NCI-H226 (cell line): ENCODE data around the gene ASTN2.
A peak's percentile ranks its signal among the peaks of the same experiment; 100 is the strongest.

ENCODE experiments used
- DNase-seq: peaks from one replicate; pipeline ENCODE4 v3.0.0-alpha.2; 2015

The ASTN2 gene

DNA sequence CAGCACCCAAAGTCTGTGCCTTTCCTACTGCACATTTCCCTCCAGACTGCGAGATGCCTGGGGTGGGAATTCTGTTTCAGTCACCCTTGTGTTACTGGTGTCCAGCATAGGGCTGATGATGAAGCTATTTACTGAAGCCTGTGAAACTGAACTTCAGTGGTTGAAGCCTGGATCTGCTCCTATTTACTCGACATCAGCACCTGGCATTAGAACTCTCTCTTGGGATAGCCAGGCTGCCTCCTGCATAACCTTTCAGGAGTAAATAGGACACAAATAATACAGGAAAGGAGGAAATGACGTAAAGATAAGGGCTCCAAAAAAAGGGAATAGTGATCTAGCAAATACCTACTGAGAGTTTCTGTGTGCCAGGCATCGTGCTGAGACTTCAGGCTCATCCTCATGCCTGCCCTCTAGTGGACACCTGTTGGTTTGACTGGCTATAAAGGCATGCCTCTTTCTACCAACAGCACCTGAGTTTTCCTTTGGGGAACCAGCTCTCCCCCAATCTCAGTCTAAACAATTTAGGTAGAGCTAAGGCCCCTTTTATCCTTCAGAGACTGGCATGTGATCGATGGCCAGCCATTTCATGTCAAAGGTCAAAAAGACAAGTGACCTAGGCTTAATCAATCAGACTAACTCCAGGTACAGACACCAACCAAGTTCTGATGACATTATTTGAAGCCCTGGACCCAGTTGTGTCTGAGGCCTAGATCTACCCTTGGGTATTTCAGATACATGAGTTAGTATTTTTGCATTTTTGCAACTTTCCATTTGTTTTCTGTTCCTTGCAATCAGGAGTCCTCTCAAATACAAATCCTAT is 919.8 kb downstream of the ASTN2 start:
- DNase-seq = no peak

DNA sequence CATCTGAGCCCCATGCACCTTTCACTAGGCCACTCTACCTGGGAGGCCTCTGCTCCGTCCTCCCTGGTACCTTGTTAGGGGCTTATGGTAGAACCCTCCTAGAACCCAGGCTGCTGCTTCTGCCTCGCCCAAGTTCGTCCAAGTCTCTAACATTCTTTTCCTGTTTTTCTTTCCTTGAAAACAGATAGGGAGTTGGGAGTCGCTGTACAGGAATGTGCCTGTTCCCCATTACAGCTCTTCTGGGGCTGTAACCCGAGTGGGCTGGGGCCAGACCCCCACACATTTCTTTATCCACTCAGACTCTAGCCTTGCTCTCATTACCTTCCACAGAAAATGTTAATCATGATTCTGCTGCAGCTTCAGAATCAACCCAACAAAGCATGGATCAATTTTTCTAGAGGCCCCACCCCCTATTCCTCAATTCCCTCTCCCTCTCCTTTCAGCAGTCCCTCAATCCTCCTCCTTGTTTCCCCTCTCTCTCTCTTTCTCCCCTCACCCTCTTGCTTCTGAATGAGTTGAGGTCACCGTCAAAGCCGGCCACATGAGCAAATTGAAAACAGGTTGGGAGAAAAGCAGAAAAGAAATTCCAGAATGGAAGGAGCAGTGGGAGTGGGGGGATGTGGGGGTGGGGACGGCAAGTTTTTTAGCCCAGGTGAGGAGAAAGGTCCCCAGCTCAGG is 921.5 kb downstream of the ASTN2 start:
- DNase-seq = peak; percentile 70

GRCh38 chr9:116491659-116492058 is 923.2 kb downstream of the ASTN2 start:
- no peak for DNase-seq

DNA sequence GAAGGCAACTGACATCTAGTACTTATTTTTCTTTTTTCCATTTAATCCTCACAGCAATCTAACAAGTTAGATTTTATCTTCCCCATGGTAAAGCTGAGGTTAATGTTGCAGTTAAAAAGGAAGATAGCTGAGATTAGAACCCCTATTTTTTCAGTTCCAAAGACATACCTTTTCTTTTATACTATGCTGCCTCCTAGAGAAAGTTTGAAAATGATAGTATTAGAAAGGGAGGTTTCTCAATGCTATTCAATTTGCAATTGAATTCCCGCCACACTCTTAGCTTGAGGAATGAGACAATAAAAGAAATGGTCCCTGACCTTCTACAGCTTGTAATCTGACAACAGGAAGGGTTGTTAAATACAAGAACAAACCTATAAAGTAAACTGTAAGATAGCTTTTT is 923.6 kb downstream of the ASTN2 start:
- no peak for DNase-seq

DNA sequence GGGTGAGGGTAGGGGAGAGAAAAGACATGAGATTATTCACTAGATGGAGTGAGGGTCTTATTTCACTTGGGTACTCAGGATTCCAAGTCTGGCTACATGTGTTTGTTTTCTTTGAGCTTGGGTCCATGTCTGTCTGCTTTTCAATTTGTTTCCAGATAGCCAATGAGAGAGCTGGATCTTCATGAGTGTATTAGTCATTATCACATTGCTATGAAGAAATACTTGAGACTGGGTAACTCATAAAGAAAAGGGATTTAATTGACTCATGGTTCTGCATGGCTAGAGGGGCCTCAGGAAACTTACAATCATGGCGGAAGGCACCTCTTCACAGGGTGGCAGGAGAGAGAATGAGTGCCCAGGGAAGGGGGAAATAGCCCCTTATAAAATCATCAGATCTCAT is 924.5 kb downstream of the ASTN2 start:
- DNase-seq = no peak

DNA sequence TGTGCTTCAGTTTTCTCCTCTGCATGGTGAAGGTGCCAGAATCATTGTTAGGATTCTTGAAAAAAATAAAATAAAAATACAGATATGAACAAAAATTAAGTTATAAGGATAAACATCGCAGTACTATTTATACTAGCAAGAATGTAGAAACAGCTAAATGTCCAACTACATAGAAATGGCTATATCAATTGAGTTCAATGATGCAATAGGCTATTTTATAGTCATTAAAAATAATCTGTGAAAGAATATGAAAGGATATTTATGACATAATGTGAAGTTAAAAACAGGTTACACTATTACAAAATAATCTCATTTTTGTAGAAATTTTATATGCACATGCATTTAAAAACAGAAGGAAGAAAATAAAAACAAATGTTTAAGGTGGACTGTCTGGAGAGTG is 926.5 kb downstream of the ASTN2 start:
- no peak for DNase-seq

- DNase-seq = no peak
These were observed 930.3 kb downstream of the ASTN2 start for GRCh38 chr9:116484492-116485061.

DNA sequence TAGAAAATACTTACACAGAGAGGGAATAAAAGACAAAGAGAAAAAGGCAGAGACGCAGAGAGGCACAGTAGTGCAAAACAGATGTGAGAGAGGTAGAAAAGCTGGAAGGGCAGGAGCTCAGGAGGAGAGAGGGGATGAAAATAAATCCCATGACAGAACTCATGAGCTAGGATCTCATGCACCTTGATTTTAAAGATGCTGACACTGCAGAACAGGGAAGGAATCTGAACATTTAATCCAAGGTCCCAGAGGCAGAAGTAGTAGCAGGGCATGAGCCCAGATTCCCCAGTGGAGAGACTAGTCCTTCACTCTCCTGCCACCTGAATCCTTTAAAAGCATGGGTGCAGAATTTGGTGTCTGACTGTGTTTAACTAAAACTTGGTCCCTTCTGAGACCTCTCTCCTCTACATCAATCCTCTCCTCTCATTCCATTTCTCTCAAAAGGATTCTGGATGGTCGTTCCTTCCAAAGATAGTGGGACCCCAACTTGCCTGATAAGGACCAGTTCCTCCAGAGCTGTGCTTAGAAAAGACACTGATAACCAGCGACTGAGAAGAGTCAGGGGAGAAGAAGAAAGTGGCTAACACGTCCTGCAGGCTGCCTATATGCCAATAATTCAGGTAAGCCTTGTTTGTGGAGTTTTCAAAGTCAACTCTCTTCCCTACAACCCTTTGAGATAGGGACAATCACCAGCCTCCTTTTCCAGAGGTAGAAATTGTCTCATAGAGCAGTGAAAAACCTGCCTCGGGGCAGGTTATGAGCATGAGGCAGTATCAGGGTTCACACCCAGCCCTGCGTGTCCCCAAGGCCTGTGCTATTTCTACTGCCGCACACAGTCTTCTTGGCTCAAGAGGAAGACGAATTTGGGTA is 931.0 kb downstream of the ASTN2 start:
- DNase-seq = no peak

DNA sequence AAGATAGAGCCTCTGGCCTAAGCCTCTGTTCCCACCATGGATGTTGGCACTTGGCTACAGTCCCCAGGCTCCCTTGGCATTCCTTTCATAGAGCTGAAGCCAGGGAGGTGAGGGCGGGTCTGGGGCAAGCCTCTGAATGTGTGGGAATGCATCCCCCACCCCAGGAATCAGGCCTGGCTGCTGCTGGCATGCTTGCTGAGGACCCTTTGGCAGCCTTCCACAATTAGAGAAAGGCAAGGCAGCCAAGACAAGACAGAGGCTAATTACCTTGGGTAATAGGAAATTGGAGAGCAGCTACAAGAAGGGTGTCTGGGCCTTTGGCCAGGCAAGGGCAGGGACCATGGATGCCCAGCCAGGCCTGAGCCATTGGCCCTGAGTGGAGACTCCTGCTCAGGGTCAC is 932.1 kb downstream of the ASTN2 start:
- DNase-seq = peak; percentile 21

DNA sequence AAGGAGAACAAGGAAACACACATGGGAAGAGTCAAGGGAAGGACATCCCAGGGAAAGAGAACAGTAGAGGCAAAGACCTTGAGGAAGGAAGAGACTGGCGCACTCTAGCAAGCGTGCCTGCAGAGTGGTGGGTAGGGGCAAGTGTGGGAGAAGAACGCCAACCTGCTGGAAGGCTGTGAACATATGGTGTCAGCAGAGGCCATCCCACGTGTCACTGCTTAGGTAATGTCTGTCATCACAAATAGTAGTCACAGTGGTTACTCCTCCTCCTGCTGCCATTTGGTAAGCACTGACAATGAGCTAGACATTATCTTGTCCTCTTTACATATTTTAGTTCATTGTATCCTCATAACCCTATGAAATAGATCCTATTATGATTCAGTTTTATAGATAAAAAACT is 934.2 kb downstream of the ASTN2 start:
- DNase-seq = no peak

DNA sequence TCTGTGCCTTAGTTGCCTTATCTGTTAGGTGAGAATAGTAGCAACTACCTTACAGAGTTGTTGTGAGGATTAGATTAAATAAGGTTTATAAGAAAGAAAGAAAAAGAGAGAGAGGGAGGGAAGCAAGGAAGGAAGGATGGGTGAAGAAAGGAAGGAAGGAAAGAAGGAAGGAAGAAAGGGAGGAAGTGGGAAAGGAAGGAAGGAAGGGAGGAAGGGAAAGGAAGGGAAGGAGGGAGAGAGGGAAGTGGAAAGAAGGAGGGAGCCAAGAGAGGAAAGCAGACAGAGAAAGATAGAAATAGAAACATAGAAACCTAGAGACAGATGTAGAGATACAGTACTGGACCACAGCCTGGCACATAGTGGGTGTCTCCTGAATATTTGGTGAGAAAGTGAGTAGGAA is 934.9 kb downstream of the ASTN2 start:
- no peak for DNase-seq

DNA sequence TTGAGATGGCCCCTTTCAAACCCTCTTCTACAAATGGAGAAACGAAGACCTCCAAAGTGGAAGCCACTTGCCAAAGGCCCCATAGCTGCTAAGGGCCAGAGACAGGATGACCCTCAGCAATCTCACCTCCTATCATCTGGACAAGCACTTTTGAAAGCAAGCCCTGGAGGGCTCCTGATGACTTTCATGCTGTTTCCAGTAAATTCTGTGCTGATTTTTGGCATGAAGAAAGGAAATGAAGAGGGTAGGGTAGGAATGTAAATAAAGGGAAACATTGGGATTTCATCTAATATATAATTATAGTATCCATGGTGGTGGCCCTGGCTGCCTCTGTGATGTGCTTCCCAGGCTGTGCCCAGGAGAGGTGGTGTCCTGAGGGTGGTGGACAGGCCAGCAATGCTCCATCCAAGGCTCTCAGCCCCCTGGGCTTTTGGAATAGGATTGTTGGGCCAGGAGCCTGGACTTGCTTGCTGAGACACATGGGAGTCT is 935.8 kb downstream of the ASTN2 start:
- no peak for DNase-seq

DNA sequence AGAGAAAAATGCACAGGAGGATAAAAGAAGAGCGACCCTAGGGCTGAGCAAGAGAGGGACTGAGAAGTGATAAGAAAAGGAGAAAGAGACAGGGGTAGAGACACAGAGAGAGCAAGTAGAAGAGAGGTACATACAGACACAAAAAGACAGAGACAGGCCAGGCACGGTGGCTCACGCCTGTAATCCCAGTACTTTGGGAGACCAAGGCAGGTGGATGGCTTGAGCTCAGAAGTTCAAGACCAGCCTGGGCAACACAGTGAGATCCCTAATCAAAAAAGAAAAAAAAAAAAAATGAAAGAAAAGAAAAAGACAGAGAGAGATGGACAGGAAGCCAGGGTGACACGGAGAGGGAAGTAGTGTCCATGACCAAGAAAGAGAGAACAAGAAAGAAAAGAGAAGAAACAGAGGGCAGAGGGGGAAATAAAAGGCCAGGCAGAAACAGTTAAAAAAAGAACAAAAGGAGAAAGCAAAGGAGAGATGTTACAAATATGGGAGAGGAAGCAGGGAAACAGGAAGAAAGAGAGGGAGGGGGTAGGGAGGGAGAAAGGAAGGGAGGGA is 937.2 kb downstream of the ASTN2 start:
- DNase-seq = no peak

- no peak for DNase-seq
These were observed 937.9 kb downstream of the ASTN2 start for GRCh38 chr9:116476935-116477381.

DNA sequence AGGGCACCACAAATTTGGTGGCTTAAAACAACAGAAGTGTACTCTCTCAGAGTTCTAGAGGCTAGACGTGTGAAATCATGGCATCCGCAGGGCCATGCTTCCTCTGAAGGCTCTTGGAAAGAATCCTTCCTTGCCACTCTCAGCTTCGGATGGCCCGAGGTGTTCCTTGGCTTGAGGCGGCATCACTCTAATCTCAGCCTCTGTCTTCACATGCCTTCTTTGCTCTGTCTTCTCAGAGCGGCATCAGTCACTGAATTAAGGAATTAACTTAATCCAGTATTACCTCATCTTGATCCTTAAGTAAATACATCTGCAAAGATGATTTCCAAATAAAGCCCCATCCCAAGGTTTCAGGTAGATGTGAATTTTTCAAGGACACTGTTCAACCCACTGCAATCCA is 938.9 kb downstream of the ASTN2 start:
- no peak for DNase-seq

DNA sequence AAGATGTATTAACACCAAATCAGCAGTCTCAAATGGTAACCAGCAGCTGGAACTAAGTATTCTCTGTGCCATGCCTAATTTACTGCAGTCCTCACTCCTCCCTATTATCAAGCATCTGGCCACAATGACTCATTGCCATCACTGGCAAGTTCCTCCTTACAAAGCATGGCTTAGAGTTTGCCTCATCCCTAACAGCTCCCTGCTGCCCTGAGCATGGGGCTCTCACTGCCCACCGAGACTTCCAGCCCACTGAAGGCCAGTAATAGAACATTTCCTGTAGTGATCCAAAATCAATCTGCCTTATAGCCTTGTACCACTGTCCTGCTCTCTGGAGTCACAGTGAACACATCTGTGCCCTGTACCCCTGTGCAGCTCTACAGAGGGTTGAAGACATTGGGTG is 939.7 kb downstream of the ASTN2 start:
- DNase-seq = no peak

DNA sequence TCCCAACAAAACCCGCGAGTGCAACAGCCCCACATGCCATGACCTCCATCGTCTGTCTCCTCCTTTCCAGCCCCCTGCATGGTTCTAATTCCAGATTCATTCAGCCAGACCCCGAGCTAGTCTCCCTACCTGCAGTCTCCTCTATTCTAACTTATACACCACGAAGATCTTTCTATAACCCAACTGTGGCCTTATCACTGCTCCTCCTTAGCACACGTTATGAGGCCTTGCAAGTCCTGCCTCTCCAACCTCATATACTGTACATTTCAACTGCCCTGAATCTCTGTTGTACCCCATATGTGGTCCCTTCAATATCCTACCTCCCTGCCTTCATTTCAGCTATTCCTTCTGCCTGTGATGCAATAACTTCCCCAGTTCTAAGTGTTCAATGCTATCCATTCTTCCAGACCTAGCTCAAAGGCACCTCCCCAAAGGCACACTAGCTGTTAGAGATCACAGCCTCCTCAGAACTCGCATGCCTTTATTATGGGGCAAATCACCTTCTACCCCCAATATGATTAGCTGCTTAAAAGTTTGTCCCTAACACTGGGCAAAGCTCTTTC is 942.8 kb downstream of the ASTN2 start:
- no peak for DNase-seq

GRCh38 chr9:116471093-116471906 is 943.6 kb downstream of the ASTN2 start:
- DNase-seq = no peak

DNA sequence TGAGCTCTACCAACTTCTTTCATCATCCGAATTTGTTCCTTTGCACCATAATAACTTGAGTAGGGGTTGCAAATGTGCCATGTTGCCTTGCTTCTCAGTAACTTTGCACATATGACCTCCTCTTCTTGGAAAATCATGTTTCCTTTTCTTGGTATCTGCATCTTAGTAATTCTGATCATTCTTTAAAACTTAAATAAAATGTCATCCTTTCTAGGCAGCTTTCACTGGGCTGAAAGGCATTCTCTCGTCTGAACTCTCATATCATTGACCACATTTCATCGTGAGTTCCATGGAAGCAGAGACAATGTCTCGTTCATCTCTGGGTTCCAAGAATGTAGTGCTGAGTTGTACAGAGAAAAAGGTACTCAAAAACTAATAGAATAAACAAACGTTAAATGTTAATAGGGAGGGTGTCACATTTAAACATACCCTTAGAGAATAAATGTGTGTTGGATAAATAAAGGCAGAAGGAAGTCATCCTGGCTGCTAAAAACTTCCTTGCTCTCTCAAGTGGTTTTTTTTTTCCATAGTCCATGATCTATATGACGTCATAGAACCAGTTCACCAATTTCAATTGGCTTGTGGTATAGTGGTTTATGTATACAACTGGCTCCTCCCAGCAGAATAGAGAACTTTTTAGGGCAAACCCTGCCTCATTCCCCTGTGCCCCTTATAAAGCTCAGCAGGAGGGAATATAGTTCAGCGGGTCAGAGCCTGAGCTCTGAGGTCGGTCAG is 945.9 kb downstream of the ASTN2 start:
- no peak for DNase-seq

- DNase-seq = no peak
These were observed 946.5 kb downstream of the ASTN2 start for GRCh38 chr9:116468369-116468768.
